NCI-H187 treated with DMSO at 0.1 percent for 48 hours (cell line): ENCODE data around the gene DIABLO.
A peak's percentile ranks its signal among the peaks of the same experiment; 100 is the strongest.
"Not testable (repeated sequence)": the region's sequence is repeated elsewhere in the genome, so short reads cannot be mapped to it uniquely, and the experiment has no call there.

Source experiments
- DNase-seq: peaks from one replicate; lab custom pipeline; 2025; lab: John Stamatoyannopoulos, UW

The DIABLO gene

DNA sequence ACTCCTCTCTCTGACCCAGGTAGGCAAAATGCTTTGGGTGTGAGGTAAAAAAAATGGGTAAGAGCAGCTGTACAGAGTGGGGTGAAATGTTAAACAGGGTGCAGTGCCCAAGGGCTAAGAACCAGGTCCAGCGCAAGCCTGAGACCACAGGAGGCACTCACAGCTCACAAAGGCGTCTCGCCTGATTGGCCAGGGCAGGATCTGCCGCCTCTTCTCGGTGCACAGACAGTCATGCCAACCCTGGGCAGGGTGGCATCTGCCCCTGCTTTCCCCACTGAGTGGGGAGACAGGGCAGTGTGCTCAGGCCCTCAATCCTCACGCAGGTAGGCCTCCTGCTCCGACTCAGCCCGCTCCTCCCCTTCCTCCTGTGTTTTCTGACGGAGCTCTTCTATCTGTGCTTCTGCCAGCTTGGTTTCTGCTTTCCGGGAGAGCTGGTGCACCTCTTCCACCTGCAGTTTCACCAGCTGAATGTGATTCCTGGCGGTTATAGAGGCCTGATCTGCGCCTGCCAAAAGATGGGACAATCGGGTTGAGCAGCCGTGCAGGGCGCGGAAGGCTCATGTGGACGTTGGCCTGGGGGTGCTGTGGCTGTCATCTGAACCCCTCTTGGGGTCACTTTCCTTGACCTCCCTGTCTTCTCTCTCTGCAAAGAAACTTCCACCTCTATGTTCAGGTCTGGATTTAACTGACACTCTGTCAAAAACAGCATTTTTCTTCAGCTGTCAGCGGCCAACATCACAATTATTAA lies 17.6 kb downstream of the DIABLO start:
- no peak for DNase-seq

DNA sequence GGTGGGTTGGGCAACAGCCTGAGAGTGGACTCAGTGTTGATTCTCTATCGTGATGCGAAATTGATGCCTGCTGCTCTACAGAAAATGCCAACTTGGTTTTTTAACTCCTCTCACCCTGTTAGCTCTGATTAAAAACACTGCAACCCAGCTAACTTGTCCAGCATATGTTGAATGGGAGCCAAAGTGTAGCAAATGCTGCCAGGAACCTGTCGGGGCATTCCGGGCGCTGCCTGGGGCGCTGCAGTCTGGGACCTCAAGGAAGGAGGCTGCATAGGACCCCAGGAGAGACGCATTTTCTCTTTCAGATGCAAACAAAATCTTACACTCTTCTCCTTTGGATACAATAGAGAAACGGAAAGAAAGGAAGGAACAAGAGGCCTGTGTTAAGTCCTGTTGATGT lies 18.5 kb downstream of the DIABLO start:
- no peak for DNase-seq

DNA sequence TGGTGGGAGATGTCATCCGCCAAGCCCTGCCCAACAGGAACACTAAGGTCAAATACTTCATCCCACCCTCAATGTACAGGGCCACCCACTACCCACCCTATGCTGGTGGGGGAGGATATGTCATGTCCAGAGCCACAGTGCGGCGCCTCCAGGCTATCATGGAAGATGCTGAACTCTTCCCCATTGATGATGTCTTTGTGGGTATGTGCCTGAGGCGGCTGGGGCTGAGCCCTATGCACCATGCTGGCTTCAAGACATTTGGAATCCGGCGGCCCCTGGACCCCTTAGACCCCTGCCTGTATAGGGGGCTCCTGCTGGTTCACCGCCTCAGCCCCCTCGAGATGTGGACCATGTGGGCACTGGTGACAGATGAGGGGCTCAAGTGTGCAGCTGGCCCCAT lies 18.9 kb downstream of the DIABLO start:
- DNase-seq: no peak

DNA sequence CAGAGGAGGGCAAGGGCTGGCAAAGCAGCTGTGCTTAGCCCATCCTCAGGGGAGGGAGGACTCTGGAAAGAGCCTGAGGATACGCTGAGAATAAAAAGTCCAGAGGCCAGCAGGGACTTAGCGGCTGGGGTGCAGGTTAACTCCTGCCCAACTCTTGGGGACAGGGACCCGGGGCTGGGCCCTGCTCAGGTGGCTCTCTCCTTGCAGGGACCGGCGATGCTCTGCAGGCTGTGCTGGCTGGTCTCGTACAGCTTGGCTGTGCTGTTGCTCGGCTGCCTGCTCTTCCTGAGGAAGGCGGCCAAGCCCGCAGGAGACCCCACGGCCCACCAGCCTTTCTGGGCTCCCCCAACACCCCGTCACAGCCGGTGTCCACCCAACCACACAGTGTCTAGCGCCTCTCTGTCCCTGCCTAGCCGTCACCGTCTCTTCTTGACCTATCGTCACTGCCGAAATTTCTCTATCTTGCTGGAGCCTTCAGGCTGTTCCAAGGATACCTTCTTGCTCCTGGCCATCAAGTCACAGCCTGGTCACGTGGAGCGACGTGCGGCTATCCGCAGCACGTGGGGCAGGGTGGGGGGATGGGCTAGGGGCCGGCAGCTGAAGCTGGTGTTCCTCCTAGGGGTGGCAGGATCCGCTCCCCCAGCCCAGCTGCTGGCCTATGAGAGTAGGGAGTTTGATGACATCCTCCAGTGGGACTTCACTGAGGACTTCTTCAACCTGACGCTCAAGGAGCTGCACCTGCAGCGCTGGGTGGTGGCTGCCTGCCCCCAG lies 19.6 kb downstream of the DIABLO start:
- DNase-seq: no peak

DNA sequence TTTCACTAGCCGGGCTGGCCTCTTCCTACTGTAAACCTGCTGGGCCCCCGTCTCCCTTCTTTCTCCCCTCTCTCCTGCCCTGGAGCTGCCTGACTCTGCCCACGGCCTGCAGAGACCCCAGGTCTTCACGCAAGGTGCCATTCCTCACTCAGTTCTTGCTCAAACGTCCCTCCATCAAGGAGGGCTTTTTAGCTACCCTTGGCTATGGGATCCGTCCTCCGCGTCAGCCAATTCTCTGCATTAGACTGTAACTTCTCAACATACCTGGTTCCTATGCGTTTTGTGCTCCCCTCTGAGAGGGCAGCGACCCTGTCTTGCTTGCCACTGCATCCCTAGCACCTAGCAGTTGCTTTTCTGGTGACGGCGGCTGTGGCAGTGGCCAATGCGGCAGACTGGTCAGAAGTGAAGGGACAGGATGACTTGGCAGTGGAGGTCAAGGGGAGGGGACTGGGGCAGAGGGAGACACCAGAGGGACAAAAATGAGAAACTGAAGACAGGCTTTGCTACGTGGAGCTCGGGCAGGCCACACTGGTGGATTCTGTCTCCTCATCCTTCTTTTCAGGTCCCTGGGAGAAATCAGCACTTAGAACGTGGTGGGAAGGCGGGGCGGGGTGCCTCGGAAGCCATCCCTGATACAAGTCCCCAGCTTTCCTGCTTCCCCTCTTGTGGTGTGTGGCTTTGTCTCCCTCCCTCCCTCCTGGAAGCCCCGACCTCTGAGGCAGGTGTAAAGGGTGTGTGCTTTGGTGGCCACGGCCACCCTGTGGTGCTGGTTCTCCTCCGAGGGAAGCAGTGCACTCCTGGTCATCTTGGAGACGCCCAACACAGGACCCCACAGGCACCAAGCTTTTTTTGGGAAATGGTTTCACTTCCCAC lies 20.6 kb downstream of the DIABLO start:
- no peak for DNase-seq

DNA sequence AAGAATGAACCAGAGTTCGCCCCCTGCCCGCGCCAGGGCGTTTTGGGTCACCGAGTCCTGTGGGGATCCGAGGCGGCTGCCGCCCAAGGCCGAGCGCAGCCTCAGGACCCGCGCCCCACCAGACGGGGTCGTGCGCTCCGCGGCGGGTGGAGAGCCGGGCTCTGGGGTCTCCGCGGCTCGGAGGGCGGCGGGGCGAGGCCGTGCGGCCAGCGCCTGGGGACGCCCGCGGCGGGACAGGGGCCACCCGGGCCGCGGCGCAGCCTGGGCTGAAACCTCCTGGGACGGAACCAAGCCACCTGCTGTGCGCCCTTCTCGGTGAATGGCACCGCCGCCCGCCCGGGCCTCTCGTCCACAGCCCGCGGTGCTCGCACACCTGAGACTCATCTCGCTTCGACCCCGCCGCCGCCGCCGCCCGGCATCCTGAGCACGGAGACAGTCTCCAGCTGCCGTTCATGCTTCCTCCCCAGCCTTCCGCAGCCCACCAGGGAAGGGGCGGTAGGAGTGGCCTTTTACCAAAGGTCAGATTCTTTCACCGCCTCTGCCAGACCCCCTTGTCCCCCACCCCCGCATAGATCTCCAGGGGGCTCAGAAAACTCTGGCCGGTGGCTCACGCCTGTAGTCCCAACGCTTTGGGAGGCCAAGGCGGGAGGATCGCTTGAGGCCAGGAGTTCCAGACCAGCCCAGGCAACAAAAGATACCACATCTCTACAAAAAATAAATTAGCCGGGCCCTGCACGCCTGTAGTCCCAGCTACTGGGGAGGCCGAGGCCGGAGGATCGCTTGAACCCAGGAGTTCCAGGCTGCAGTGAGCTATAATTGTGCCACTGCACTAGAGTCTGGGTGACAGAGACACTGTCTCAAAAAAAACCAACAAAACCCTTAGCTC lies 21.4 kb downstream of the DIABLO start:
- DNase-seq: no peak

DNA sequence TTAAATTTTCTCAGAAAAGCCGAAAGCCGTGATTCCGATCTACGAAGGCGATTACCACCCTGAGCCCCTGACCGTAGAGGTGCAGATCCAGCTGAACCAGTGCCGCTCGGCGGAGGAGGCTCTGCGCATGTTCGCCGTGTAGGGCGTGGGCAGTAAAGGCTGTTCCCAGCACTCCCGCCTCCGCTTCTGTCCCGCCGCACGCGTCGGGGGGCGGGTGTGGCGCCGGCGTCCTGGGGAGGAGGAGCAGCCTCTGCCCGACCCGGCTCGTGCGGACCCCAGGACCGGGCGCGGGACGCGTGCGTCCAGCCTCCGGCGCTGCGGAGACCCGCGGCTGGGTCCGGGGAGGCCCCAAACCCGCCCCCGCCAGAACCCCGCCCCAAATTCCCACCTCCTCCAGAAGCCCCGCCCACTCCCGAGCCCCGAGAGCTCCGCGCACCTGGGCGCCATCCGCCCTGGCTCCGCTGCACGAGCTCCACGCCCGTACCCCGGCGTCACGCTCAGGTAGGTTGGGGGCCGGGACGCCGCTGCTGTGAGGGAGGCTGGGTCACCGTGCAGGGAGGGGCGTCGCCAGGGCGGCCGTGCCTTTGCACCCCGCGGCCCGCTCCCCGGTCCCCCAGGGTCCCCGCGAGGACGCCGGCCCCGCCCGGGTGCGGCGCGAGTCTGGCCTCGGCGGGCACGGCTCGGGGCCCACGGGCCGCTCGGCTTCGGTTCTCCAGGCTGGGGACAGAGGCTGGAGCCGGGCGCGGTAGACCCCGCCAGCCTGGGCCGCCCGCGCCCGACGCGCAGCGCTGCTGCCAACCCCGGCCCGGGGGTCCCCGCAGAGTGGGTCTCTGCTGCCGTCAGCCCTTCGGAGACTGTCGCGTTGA lies 22.3 kb downstream of the DIABLO start, which contains the start of gene B3GNT4:
TSS of gene B3GNT4 (plus strand) at position 409 of the 866 bp plus-strand sequence. CDS start 910 bp downstream, outside the sequence.
- peak; percentile 10 for DNase-seq

DNA sequence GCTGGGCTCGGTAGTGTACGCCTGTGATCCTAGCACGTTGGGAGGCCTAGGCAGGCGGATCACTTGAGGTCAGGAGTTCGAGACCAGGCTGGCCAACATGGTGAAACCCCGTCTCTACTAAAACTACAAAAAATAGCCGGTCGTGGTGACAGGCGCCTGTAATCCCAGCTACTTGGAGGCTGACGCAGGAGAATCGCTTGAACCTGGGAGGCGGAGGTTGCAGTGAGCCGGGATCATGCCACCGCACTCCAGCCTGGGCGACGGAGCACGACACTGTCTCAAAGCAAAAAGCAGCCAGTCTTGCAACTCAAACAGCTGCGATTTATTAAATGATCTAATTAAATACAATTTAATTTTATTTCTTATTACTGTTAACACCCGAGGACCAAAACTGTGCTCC lies 23.0 kb downstream of the DIABLO start:
- not testable (repeated sequence) for DNase-seq

DNA sequence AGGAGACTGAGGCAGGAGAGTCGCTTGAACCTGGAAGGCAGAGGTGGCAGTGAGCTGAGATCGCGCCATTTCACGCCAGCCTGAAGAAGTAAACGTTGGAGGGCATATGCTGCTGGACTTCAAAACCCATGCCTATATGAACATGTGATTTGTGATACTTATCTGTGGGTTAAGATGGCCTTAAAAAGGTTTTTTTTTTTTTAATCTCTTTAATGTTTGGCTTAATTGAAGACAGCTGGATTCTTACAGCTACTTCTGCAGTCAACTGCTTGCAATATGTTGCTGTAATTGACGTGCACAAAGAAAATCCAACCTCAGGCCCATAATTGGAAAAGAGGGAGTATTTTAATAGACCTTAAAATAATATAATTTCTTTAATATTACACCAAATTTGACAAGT lies 23.8 kb downstream of the DIABLO start:
- no peak for DNase-seq

DNA sequence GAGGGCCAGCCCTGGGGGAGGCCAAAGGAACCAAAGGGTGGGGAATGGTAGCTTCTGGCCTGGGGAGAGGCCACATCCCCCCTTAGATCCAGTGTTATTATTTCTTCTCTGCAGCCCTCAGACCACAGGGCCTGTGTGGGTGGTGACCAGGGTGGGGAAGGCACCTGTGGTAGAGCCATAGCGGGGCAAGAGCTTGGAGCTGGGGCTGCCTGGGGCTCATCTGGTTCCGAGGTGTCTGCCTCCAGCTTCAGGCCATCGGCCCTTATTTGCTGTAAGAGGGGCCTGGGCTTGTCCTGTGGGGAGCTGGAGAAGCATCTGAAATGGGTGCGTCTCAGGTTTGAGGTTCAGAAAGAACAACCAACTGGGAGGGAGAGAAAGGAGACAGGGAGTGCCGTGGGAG lies 24.5 kb downstream of the DIABLO start:
- no peak for DNase-seq

DNA sequence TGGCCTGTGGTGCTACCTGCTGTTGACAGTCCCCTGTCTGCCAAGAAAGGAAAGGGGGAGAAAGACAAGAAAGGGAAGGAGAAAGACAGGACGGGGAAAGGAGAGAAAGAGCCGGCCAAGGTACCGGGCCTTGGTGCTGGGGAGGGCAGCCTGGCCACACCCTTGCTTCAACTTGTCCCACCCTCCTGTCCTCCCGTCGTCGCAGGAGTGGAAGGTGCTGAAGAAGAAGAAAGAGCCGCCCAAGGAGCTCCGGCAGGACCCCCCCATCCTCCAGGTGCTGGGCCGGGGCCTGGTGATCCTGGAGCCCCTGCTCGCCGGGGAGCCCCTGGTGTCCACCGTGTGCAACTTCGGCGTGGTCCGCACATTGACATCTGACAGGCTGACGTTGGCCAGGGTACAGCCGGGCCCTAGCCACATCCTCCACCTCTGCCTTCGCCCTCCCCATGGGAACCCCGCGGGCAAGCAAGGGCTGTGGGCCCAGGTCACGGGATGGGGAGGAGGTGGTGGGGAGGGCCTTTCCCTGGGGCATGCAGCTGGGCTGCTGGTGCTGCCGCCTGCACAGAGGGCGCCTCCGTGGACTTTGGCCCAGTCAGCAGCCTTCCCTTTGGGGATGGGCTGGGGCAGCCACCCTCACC lies 25.2 kb downstream of the DIABLO start:
- no peak for DNase-seq

DNA sequence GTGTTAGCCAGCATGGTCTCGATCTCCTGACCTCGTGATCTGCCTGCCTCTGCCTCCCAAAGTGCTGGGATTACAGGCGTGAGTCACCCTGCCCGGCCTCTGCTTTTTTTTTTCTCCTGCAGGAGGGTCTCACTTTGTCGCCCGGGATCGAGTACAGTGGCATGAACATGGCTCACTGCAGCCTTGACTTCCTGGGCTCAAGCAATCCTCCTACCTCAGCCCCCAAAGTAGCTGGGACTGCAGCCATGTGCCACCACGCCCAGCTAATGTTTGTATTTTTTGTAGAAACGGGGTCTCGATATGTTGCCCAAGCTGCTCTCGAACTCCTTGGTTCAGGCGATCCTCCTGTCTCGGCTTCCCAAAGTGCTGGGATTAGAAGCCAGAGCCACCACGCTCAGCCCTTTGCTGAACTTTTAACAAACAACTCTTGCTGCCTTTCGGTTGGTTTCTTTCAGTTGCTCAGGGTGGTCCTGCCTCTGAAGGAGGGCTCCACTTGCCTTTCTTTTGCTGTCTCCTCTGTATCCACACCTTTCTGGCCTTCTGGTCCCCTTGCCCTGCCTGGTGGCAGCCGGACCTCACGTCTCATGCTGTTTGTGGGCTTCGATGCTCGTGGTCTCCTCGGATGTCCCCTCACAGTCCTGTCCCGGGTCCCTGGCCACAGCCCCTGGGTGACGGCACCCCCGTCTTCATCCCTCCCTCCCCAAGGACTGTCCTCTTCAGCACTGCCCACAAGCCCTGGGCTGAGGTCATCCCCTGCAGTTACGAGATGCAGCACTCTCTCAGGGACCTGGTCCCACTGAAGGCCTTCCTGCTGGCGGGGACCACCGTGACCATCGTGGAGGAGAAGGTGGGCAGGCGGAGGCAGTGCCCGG lies 26.1 kb downstream of the DIABLO start:
- no peak for DNase-seq

DNA sequence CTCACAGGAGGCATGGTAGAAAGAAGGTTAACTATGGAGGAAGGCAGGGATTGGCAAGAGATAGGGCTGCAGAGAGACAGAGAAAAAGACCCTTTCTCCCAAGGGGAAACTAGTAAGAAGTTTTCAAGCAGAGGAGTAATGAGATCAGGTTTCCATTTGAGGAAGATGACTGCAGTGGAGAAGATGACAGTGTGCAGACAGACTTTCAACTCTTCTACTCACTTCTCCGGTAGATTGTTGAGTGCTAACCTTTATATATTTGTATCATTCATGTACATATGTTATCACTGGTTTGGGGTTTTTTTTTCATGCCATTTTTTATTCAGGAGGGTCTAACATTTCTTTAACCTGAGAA lies 28.3 kb downstream of the DIABLO start:
- DNase-seq: no peak

DNA sequence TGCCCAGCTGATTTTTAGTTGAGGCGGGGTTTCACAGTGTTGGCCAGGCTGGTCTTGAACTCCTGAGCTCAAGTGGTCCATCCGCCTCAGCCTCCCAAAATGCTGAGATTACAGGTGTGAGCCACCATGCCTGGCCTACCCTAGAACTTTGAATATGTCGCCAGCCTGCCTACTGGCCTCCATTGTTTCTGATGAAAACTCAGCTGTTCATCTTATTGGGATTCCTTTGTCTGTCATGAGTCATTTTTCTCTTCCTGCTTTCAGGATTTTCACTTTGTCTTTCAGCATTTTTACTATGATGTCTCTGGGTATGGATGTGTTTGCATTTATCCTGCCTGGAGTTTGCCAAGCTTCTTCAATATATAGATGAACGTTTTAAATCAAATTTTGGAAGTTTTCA lies 30.4 kb downstream of the DIABLO start:
- DNase-seq: no peak

DNA sequence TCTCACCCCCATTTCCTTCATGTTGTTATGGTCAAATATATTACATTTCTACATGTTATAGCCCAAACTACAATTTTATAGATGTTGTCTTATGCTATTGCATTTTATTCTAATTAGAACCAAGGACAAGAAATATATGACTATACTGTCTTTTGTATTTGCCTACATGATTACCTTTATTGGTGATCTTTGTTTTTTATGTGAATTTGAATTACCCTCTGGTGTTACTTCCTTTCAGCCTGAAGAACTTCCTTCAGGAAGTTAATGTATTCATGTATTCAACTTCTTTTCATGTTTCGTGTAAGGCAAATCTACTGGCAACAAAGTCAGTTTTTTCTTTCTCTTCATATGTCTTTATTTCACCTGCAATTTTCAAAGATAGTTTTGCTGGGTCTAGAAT lies 31.0 kb downstream of the DIABLO start:
- DNase-seq: no peak

DNA sequence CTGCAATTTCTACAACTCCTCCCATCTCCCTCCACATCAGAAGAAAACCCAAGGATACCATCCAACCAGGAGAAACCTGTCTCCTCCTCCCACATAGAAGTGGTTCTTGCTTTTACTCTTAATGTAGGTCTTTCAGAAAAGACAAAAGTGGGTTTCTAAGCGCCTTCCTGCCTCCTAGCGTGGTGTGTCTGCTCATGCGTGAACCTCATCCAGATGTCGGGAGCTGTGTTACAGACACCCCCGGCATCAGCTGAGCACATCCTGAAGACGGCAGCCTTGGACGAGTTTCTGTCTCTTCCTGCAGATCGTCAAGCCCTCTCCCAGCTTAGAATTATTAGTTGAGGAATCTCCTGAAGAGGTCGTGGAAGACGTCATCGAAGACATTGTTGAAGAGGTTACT lies 33.4 kb downstream of the DIABLO start:
- no peak for DNase-seq

DNA sequence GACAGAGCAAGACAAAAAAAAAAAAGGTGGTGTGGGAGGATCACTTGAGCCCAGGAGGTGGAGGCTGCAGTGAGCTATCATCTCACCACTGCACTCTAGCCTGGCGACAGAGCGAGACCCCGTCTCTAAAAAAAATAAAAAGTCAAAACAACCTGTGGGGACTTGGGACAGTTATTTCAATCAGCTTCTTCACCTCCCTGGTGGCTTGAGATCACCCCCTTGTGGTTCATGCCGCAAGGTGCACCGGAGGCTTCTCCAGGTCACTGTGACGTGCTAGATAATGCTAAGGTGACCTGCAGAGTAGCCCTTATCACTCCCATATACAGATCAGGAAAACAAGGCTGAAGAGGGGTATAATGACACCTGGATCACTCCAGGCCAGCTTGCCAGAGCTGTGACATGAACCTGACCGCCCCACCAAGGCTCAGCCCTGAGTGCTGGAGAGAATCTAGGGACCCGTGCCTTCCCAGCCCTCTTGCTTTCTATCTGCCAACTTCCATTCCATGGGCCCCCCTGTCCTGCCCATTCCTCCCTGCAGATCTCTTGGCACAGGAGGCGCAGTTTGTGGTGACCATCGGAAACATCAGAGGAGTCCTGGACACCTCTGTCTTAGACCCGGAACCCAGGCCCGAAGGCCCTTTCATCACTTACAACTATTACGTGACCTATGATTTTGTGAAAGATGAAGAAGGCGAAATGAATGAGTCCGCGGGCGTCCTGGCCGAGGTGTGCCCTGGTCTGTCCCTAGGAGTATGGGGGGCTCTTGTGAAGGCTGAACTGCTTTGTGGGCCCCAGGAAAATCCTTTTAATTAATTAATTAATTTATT lies 34.8 kb downstream of the DIABLO start:
- peak; percentile 8 for DNase-seq
